ENCODE data around the gene ARHGEF38. TPM values are rescaled to one million over a fixed set of nuclear protein-coding genes. Genes with fewer than 3 reads are reported as not detected.

The ARHGEF38 gene
- total RNA-seq, 1 donor from 2014 or later = not detected

DNA sequence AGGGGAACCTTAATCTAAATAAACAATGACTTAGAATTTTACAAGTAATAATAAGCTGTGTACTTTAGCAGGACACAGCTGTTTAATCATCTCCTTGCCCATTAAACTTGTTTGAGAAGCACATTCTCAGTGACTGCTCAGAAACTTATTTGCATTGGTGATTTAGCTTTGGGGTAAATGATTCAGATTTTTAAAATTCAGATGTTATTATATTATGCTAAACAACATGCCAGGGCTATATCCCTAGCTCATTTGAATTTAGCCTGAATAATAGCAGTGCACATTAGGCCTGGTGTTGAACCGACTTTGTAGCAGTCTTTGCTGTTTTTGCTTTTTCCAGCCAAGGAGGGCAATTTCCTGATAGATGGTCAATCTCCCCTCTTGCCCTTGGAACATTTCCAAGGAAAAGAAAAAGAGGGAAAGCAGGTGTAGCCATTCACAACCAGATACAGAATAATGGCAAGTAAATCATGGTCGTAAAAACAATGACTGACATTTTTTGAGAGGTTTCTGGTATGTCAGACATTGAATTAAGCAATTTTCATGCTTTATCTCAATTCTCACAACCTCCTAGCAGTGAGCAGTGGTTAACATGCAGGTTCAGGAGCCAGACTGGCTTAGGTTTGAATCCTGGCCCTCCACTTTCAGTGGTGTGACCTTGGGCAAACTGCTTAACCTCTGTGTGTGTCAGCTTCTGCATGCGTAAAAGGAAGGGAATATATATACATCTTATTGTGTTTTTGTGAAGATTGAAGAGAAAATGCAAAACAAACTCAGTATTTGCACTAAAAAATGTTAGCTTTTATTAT lies 16.8 kb downstream of the ARHGEF38 start:
- Histone ChIP-seq H3K4me3 (ENCODE audit: insufficient read depth, low read depth, low read length) (no peak overlapping the region), H2AFZ (ENCODE audit: low read depth, low read length) (no peak overlapping the region), H3K27me3 (ENCODE audit: insufficient read depth, low read length) (no peaks in the 10 kb centered on the region), H3K27ac (ENCODE audit: low read depth, low read length) (no peak overlapping the region), H3K36me3 (ENCODE audit: insufficient read depth, low read length) (no peaks in the 10 kb centered on the region), H3K79me2 (ENCODE audit: insufficient read depth, low read length) (no peaks in the 10 kb centered on the region), H4K20me1 (ENCODE audit: insufficient read depth, low read length) (no peaks in the 10 kb centered on the region), H3K9me3 (ENCODE audit: insufficient read depth, low read depth, low read length) (no peaks in the 10 kb centered on the region), H3K4me1 (ENCODE audit: insufficient read depth, low read length) (no peaks in the 10 kb centered on the region), H3K9ac (ENCODE audit: low read length) (no peak overlapping the region), H3K4me2 (ENCODE audit: low read length) (no peak overlapping the region)
- no peak for TF ChIP-seq CTCF (IDR thresholded peaks at IDR 0.05; ENCODE audit: insufficient read depth, low read depth, low read length)
- no peak for TF ChIP-seq EZH2 (IDR thresholded peaks at IDR 0.05; ENCODE audit: insufficient read depth, low read length)
- Mint-ChIP-seq H3K4me3 (ENCODE audit: unreplicated experiment) (no peak overlapping the region), H3K9me3 (ENCODE audit: unreplicated experiment) (no peaks in the 10 kb centered on the region), H3K27me3 (ENCODE audit: low read depth, unreplicated experiment) (peaks cover 3% of the 10 kb centered on the region), H3K27ac (ENCODE audit: unreplicated experiment) (no peak overlapping the region), H3K4me1 (ENCODE audit: low read depth, unreplicated experiment) (no peaks in the 10 kb centered on the region), H3K36me3 (ENCODE audit: low read depth, unreplicated experiment) (no peaks in the 10 kb centered on the region)
- DNase-seq (ENCODE audit: low read depth) (no peak), FAIRE-seq (no peak)

GRCh38 chr4:105569866-105570236 lies 17.4 kb downstream of the ARHGEF38 start:
- Histone ChIP-seq H3K27ac (ENCODE audit: low read depth, low read length) (no peak overlapping the region), H3K4me3 (ENCODE audit: insufficient read depth, low read depth, low read length) (no peak overlapping the region), H3K4me1 (ENCODE audit: insufficient read depth, low read length) (no peaks in the 10 kb centered on the region), H3K27me3 (ENCODE audit: insufficient read depth, low read length) (no peaks in the 10 kb centered on the region), H2AFZ (ENCODE audit: low read depth, low read length) (no peak overlapping the region), H3K4me2 (ENCODE audit: low read length) (no peak overlapping the region), H3K9ac (ENCODE audit: low read length) (no peak overlapping the region), H3K9me3 (ENCODE audit: insufficient read depth, low read depth, low read length) (no peaks in the 10 kb centered on the region), H3K79me2 (ENCODE audit: insufficient read depth, low read length) (no peaks in the 10 kb centered on the region), H3K36me3 (ENCODE audit: insufficient read depth, low read length) (no peaks in the 10 kb centered on the region), H4K20me1 (ENCODE audit: insufficient read depth, low read length) (no peaks in the 10 kb centered on the region)
- peaks cover 3% of the 10 kb centered on the region for H3K27me3 Mint-ChIP-seq (ENCODE audit: low read depth, unreplicated experiment)
- H3K9me3 Mint-ChIP-seq (ENCODE audit: unreplicated experiment) = no peaks in the 10 kb centered on the region
- no peaks in the 10 kb centered on the region for H3K36me3 Mint-ChIP-seq (ENCODE audit: low read depth, unreplicated experiment)
- no peak overlapping the region for H3K27ac Mint-ChIP-seq (ENCODE audit: unreplicated experiment)
- no peak overlapping the region for H3K4me3 Mint-ChIP-seq (ENCODE audit: unreplicated experiment)
- FAIRE-seq (no peak), DNase-seq (ENCODE audit: low read depth) (no peak)
- no peaks in the 10 kb centered on the region for H3K4me1 Mint-ChIP-seq (ENCODE audit: low read depth, unreplicated experiment)
- TF ChIP-seq CTCF (IDR thresholded peaks at IDR 0.05; ENCODE audit: insufficient read depth, low read depth, low read length) (no peak), EZH2 (IDR thresholded peaks at IDR 0.05; ENCODE audit: insufficient read depth, low read length) (no peak)

DNA sequence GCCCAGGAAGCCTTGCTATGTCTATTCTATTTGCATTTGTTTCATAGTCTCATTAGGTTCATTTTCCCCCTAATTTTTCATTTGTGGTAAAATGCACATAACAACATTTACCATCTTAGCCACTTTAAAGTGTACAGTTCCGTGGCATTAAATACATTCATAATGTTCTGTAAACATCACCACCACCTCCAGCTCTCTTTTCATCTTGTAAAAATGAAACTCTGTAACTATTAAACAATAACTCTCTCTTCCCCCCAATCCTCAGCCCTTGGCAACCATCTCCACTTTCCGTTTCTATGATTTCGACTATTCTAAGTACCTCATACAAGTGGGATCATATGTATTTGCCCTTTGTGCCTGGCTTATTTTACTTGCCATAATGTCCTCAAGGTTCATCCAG lies 19.9 kb downstream of the ARHGEF38 start:
- no peak overlapping the region for H3K4me3 Mint-ChIP-seq (ENCODE audit: unreplicated experiment)
- H3K9me3 Mint-ChIP-seq (ENCODE audit: unreplicated experiment) = no peaks in the 10 kb centered on the region
- Histone ChIP-seq H3K9me3 (ENCODE audit: insufficient read depth, low read depth, low read length) (no peaks in the 10 kb centered on the region), H3K4me2 (ENCODE audit: low read length) (no peak overlapping the region), H3K27me3 (ENCODE audit: insufficient read depth, low read length) (no peaks in the 10 kb centered on the region), H3K9ac (ENCODE audit: low read length) (no peak overlapping the region), H4K20me1 (ENCODE audit: insufficient read depth, low read length) (no peaks in the 10 kb centered on the region), H3K79me2 (ENCODE audit: insufficient read depth, low read length) (no peaks in the 10 kb centered on the region), H3K4me1 (ENCODE audit: insufficient read depth, low read length) (no peaks in the 10 kb centered on the region), H3K36me3 (ENCODE audit: insufficient read depth, low read length) (no peaks in the 10 kb centered on the region), H3K27ac (ENCODE audit: low read depth, low read length) (no peak overlapping the region), H2AFZ (ENCODE audit: low read depth, low read length) (no peak overlapping the region), H3K4me3 (ENCODE audit: insufficient read depth, low read depth, low read length) (no peak overlapping the region)
- no peaks in the 10 kb centered on the region for H3K36me3 Mint-ChIP-seq (ENCODE audit: low read depth, unreplicated experiment)
- no peak for DNase-seq (ENCODE audit: low read depth)
- no peaks in the 10 kb centered on the region for H3K27me3 Mint-ChIP-seq (ENCODE audit: low read depth, unreplicated experiment)
- no peaks in the 10 kb centered on the region for H3K4me1 Mint-ChIP-seq (ENCODE audit: low read depth, unreplicated experiment)
- TF ChIP-seq CTCF (IDR thresholded peaks at IDR 0.05; ENCODE audit: insufficient read depth, low read depth, low read length) (no peak), EZH2 (IDR thresholded peaks at IDR 0.05; ENCODE audit: insufficient read depth, low read length) (no peak)
- FAIRE-seq = no peak
- H3K27ac Mint-ChIP-seq (ENCODE audit: unreplicated experiment) = no peak overlapping the region

Measured in astrocyte (in vitro differentiated cells and primary cell).